Neuronal stem cell (in vitro differentiated cells): ENCODE data around the gene IFI35.
"Not testable (repeated sequence)": the region's sequence is repeated elsewhere in the genome, so short reads cannot be mapped to it uniquely, and the experiment has no call there.

Experiments
- DNase-seq: peaks from one replicate; pipeline ENCODE4 v3.0.0-alpha.2; 2013; ENCODE audit warnings: low spot score
- H2AFZ ChIP-seq: one replicate; pipeline ENCODE4 v1.6.1; 2013; ENCODE audit warnings: mild to moderate bottlenecking, low read length, inconsistent platforms
- H2AK5ac ChIP-seq: 2 replicates; pipeline ENCODE4 v1.6.1; 2013; ENCODE audit warnings: low read depth, mild to moderate bottlenecking, inconsistent platforms, low read length, moderate library complexity, mixed read lengths
- H2BK120ac ChIP-seq: 2 replicates; pipeline ENCODE4 v1.6.1; 2013; ENCODE audit warnings: low read depth, mild to moderate bottlenecking, inconsistent platforms, low read length, moderate library complexity, mixed read lengths
- H2BK12ac ChIP-seq: one replicate; pipeline ENCODE4 v1.6.1; 2013; ENCODE audit warnings: low read length, inconsistent platforms
- H2BK15ac ChIP-seq: 2 replicates; pipeline ENCODE4 v1.6.1; 2013; ENCODE audit warnings: mild to moderate bottlenecking, low read length, inconsistent platforms, mixed read lengths
- H2BK5ac ChIP-seq: one replicate; pipeline ENCODE4 v1.6.1; 2013; ENCODE audit warnings: inconsistent platforms, mild to moderate bottlenecking, low read length, moderate library complexity
- H3K14ac ChIP-seq: one replicate; pipeline ENCODE4 v1.6.1; 2013; ENCODE audit warnings: low read length, inconsistent platforms
- H3K18ac ChIP-seq: 2 replicates; pipeline ENCODE4 v1.6.1; 2013; ENCODE audit warnings: low read length, inconsistent platforms
- H3K23ac ChIP-seq: 2 replicates; pipeline ENCODE4 v1.6.1; 2013; ENCODE audit warnings: low read depth, mild to moderate bottlenecking, mixed read lengths, low read length, inconsistent platforms; ENCODE audit not compliant: poor library complexity
- H3K27ac ChIP-seq: replicated peaks from 3 replicates; pipeline ENCODE4 v1.5.1; 2013; ENCODE audit warnings: low read length, inconsistent platforms
- H3K27me3 ChIP-seq, 3 experiments: 2 replicates each; pipeline ENCODE4 v1.6.1; 2013; ENCODE audit warnings: low read length in 3 of 3, mild to moderate bottlenecking in 2 of 3, inconsistent platforms in 1 of 3, low read depth in 1 of 3, mixed read lengths in 1 of 3, moderate library complexity in 1 of 3; ENCODE audit not compliant: control insufficient read depth in 3 of 3, insufficient read depth in 3 of 3
- H3K36me3 ChIP-seq, 2 donors: replicated peaks in 1 of 2; 2 replicates each; pipeline ENCODE4 v1.6.1; 2013; ENCODE audit warnings: low read length in 2 of 2; ENCODE audit not compliant: control insufficient read depth in 2 of 2, insufficient read depth in 2 of 2
- H3K4ac ChIP-seq: 2 replicates; pipeline ENCODE4 v1.6.1; 2013; ENCODE audit warnings: inconsistent platforms, mild to moderate bottlenecking, low read length, moderate library complexity
- H3K4me1 ChIP-seq, 2 donors: 1 replicate in 1 of 2; 2 replicates in 1 of 2; pipeline ENCODE4 v1.6.1; 2013; ENCODE audit warnings: low read length in 2 of 2, low read depth in 1 of 2; ENCODE audit not compliant: control insufficient read depth in 2 of 2, insufficient read depth in 1 of 2
- H3K4me2 ChIP-seq: one replicate; pipeline ENCODE4 v1.6.1; 2013; ENCODE audit warnings: mild to moderate bottlenecking, low read length, inconsistent platforms; ENCODE audit not compliant: insufficient read depth, poor library complexity, severe bottlenecking
- H3K4me3 ChIP-seq, 2 donors: 2 replicates each; pipeline ENCODE4 v1.5.1; 2013; ENCODE audit warnings: low read length in 2 of 2, mild to moderate bottlenecking in 2 of 2, inconsistent platforms in 1 of 2, moderate library complexity in 1 of 2
- H3K79me1 ChIP-seq: one replicate; pipeline ENCODE4 v1.6.1; 2013; ENCODE audit warnings: low read depth, mild to moderate bottlenecking, inconsistent platforms, low read length, moderate library complexity
- H3K9ac ChIP-seq: one replicate; pipeline ENCODE4 v1.6.1; 2013; ENCODE audit warnings: mild to moderate bottlenecking, low read depth, low read length, inconsistent platforms; ENCODE audit not compliant: poor library complexity
- H3K9me3 ChIP-seq, 2 donors: replicated peaks in 1 of 2; 2 replicates each; pipeline versions ENCODE3 to v1.6.1; 2013; ENCODE audit warnings: low read length in 2 of 2, mild to moderate bottlenecking in 2 of 2, inconsistent platforms in 1 of 2, low read depth in 1 of 2, mixed read lengths in 1 of 2, moderate library complexity in 1 of 2; ENCODE audit not compliant: control insufficient read depth in 2 of 2, insufficient read depth in 1 of 2
- H4K8ac ChIP-seq: one replicate; pipeline ENCODE4 v1.6.1; 2013; ENCODE audit warnings: low read depth, mild to moderate bottlenecking, inconsistent platforms, low read length, moderate library complexity
- H4K91ac ChIP-seq: one replicate; pipeline ENCODE4 v1.6.1; 2013; ENCODE audit warnings: low read length, low read depth, mild to moderate bottlenecking, inconsistent platforms; ENCODE audit not compliant: poor library complexity
- WGBS, 2 donors: extraction: QIAGEN DNeasy Blood & Tissue Kit; methylation state at CpG; one replicate each; pipeline ENCODE4 v1.1.7; 2013; ENCODE audit warnings: missing lambda C conversion rate in 2 of 2, mixed read lengths in 1 of 2; ENCODE audit not compliant: insufficient read length in 2 of 2, insufficient replicate concordance in 1 of 2; ENCODE audit errors: extremely low coverage in 2 of 2; 5-methylcytosine and 5-hydroxymethylcytosine counted together

Gene IFI35

GRCh38 chr17:42969001-42969581 is 37.5 kb upstream of the IFI35 start:
- H3K27ac ChIP-seq: no peak overlapping the region
- no peak overlapping the region for H3K4me3 ChIP-seq
- no peak overlapping the region for H3K9ac ChIP-seq
- no CpG with 5 or more reads among the region's 5 CpGs for WGBS, 2 donors
- H2BK12ac ChIP-seq: no peak overlapping the region
- H3K4ac ChIP-seq: no peak overlapping the region
- H3K9me3 ChIP-seq: no peaks in the 10 kb centered on the region
- H2BK5ac ChIP-seq: no peak overlapping the region
- no peak overlapping the region for H2AK5ac ChIP-seq
- H3K23ac ChIP-seq: no peak overlapping the region
- H3K79me1 ChIP-seq: no peaks in the 10 kb centered on the region
- H3K14ac ChIP-seq: no peak overlapping the region
- peak overlapping the region; percentile 19 for H2AFZ ChIP-seq
- H3K4me1 ChIP-seq: peaks cover 0 to 2% of the 10 kb centered on the region in 2 donors
- H4K91ac ChIP-seq: no peak overlapping the region
- H3K36me3 ChIP-seq: no peaks in the 10 kb centered on the region
- H3K27me3 ChIP-seq: no peaks in the 10 kb centered on the region
- no peak overlapping the region for H2BK120ac ChIP-seq
- no peak overlapping the region for H2BK15ac ChIP-seq
- H4K8ac ChIP-seq: no peak overlapping the region
- no peak overlapping the region for H3K4me2 ChIP-seq
- DNase-seq: no peak
- no peak overlapping the region for H3K18ac ChIP-seq

GRCh38 chr17:42971589-42971988 is 35.0 kb upstream of the IFI35 start:
- H2AFZ ChIP-seq: no peak overlapping the region
- no peak overlapping the region for H2BK5ac ChIP-seq
- no peaks in the 10 kb centered on the region for H3K27me3 ChIP-seq
- no peak overlapping the region for H3K9ac ChIP-seq
- no peak overlapping the region for H2BK12ac ChIP-seq
- H3K4ac ChIP-seq: no peak overlapping the region
- no peak overlapping the region for H4K91ac ChIP-seq
- no peak overlapping the region for H3K4me2 ChIP-seq
- no peak overlapping the region for H2AK5ac ChIP-seq
- peaks cover 0 to 2% of the 10 kb centered on the region in 2 donors for H3K4me1 ChIP-seq
- DNase-seq: no peak
- no peaks in the 10 kb centered on the region for H3K36me3 ChIP-seq
- H3K14ac ChIP-seq: no peak overlapping the region
- H2BK15ac ChIP-seq: no peak overlapping the region
- no peak overlapping the region for H3K18ac ChIP-seq
- no peaks in the 10 kb centered on the region for H3K79me1 ChIP-seq
- H2BK120ac ChIP-seq: no peak overlapping the region
- no peak overlapping the region for H4K8ac ChIP-seq
- WGBS, 2 donors: no CpG with 5 or more reads among the region's 5 CpGs
- no peak overlapping the region for H3K27ac ChIP-seq
- no peak overlapping the region for H3K4me3 ChIP-seq
- no peaks in the 10 kb centered on the region for H3K9me3 ChIP-seq
- no peak overlapping the region for H3K23ac ChIP-seq

DNA sequence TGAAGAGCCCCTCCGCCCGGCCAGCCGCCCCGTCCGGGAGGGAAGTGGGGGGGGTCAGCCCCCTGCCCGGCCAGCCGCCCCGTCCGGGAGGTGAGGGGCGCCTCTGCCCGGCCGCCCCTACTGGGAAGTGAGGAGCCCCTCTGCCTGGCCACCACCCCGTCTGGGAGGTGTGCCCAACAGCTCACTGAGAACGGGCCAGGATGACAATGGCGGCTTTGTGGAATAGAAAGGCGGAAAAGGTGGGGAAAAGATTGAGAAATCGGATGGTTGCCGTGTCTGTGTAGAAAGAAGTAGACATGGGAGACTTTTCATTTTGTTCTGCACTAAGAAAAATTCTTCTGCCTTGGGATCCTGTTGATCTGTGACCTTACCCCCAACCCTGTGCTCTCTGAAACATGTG is 33.3 kb upstream of the IFI35 start:
- H2AK5ac ChIP-seq, H3K4me3 ChIP-seq, DNase-seq, H2BK15ac ChIP-seq, H2BK12ac ChIP-seq, H3K27ac ChIP-seq, H3K23ac ChIP-seq, H3K4me2 ChIP-seq, H3K9me3 ChIP-seq, H2AFZ ChIP-seq, H3K79me1 ChIP-seq, H3K18ac ChIP-seq, H3K14ac ChIP-seq, H3K4ac ChIP-seq, H4K91ac ChIP-seq, H3K36me3 ChIP-seq, H2BK120ac ChIP-seq, H3K27me3 ChIP-seq, H2BK5ac ChIP-seq, H4K8ac ChIP-seq, H3K9ac ChIP-seq, H3K4me1 ChIP-seq: not testable (repeated sequence)
- no CpG with 5 or more reads among the region's 18 CpGs for WGBS, 2 donors

DNA sequence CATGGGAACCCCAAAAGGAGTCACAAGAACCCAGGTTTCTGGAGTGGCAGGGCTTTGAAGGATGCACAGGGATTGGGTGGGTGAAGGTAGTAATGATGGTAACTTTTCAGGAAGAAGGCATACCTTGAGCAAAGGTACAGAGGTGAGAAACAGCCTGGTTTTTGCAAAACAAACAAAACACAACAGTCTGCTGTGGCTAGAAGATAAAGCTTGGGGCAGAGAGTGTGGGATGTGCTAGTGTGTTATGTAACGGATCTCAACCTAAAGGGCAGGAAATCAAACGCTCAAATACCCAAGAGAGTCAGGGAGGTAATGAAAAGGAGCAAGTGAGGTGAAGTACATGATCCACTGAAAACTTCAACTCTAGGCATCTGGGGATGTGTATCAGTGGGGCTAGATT is 31.3 kb upstream of the IFI35 start:
- H2BK15ac ChIP-seq: no peak overlapping the region
- H3K4me3 ChIP-seq: no peak overlapping the region
- peaks cover 0 to 3% of the 10 kb centered on the region in 2 donors for H3K9me3 ChIP-seq
- H3K79me1 ChIP-seq: no peaks in the 10 kb centered on the region
- H3K4me1 ChIP-seq: peaks cover 0 to 5% of the 10 kb centered on the region in 2 donors
- H3K9ac ChIP-seq: no peak overlapping the region
- H3K4me2 ChIP-seq: no peak overlapping the region
- no peak overlapping the region for H3K27ac ChIP-seq
- no peak overlapping the region for H4K91ac ChIP-seq
- H3K4ac ChIP-seq: no peak overlapping the region
- no peaks in the 10 kb centered on the region for H3K27me3 ChIP-seq
- H2BK120ac ChIP-seq: no peak overlapping the region
- H3K14ac ChIP-seq: no peak overlapping the region
- H3K18ac ChIP-seq: no peak overlapping the region
- no peak overlapping the region for H2AK5ac ChIP-seq
- H3K36me3 ChIP-seq: no peaks in the 10 kb centered on the region
- H2BK12ac ChIP-seq: no peak overlapping the region
- H2BK5ac ChIP-seq: no peak overlapping the region
- no peak overlapping the region for H3K23ac ChIP-seq
- no peak for DNase-seq
- WGBS, 2 donors: no CpG with 5 or more reads among the region's 2 CpGs
- no peak overlapping the region for H4K8ac ChIP-seq
- H2AFZ ChIP-seq: no peak overlapping the region
